Mucosa of descending colon (tissue), 3 donors: ENCODE measurements around the gene GAGE12D. TPM values are rescaled to one million over a fixed set of nuclear protein-coding genes. Genes with fewer than 3 reads are reported as not detected.
A peak's percentile ranks its signal among the peaks of the same experiment; 100 is the strongest.
"Not testable (repeated sequence)": the region's sequence is repeated elsewhere in the genome, so short reads cannot be mapped to it uniquely, and the experiment has no call there.

Experiments used
- ATAC-seq: fragments of 200-7000 bp; cut with Tn5 transposase; one replicate; pipeline ENCODE4 v1.9.1; 2020; ENCODE audit warnings: mild to moderate bottlenecking, moderate library complexity
- DNase-seq, 3 donors: peaks; one replicate each; pipeline ENCODE4 v3.0.0-alpha.2; 2020
- H3K36me3 ChIP-seq: fragments of 200-600 bp; one replicate; pipeline ENCODE4 v1.8.0; 2021; ENCODE audit warnings: low read depth, mild to moderate bottlenecking
- H3K4me1 ChIP-seq: fragments of 200-600 bp; one replicate; pipeline ENCODE4 v1.8.0; 2021; ENCODE audit warnings: low read depth, mild to moderate bottlenecking
- H3K4me3 ChIP-seq: fragments of 200-600 bp; one replicate; pipeline ENCODE4 v1.8.0; 2021; ENCODE audit warnings: mild to moderate bottlenecking
- H3K9me3 ChIP-seq: fragments of 200-600 bp; one replicate; pipeline ENCODE4 v1.8.0; 2021; ENCODE audit warnings: mild to moderate bottlenecking
- intact Hi-C, 2 donors: fragments of 100-400 bp; cut with DNase I in 1 of 2; cut with micrococcal nuclease in 1 of 2; formaldehyde crosslinking; loops; one replicate each; pipeline versions ENCODE4 v1.11.0 to v1.11.1; 2022; cut with DNase I, micrococcal nuclease
- long read RNA-seq, 2 donors: library from polyadenylated mRNA; unstranded; transcript quantifications; one replicate each; pipeline ENCODE4 v2.0.0, GENCODE V29; 2019 to 2021
- total RNA-seq, 3 donors: library from RNA; stranded (reverse); fragmentation: NEBNext Ultra II Directional in 2 of 3; extraction: Animal tissue kit (Norgen Biotek cat#: 25700) in 2 of 3; gene quantifications; one replicate each; pipeline versions ENCODE4 v1.2.1 to v1.2.4, GENCODE V29; 2021 to 2023
- donor health status: DM: no; HTN: no; CAD: no; lungs with moderate emphysema.
- donor health status: DM: no; HTN: no; CAD: no.
- donor health status: DM: no; HTN: yes; CAD: no.

Gene GAGE12D, protein sequence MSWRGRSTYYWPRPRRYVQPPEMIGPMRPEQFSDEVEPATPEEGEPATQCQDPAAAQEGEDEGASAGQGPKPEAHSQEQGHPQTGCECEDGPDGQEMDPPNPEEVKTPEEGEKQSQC
- not detected for total RNA-seq
- long read RNA-seq, donor 1, result 0 reads
- long read RNA-seq, donor 2, result 0 reads

DNA sequence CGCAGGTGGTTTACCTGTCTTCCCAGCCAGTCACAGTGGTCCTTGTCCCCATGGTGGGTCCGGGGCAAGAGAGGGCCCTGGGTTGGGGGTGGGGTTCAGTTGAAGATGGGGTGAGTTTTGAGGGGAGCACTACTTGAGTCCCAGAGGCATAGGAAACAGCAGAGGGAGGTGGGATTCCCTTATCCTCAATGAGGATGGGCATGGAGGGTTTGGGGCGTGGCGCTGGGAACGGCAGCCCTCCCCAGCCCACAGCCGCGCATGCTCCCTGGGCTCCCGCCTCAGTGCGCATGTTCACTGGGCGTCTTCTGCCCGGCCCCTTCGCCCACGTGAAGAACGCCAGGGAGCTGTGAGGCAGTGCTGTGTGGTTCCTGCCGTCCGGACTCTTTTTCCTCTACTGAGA is at the start of gene GAGE12D:
Gene GAGE12D, plus strand, starts transcription at position 301 of the 400 bp plus-strand sequence. CDS start 1,155 bp downstream, outside the sequence.
- ATAC-seq, intact Hi-C loops, DNase-seq: not testable (repeated sequence)

DNA sequence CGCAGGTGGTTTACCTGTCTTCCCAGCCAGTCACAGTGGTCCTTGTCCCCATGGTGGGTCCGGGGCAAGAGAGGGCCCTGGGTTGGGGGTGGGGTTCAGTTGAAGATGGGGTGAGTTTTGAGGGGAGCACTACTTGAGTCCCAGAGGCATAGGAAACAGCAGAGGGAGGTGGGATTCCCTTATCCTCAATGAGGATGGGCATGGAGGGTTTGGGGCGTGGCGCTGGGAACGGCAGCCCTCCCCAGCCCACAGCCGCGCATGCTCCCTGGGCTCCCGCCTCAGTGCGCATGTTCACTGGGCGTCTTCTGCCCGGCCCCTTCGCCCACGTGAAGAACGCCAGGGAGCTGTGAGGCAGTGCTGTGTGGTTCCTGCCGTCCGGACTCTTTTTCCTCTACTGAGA is 9.7 kb upstream of the GAGE12D start, which contains the start of gene GAGE12C:
Gene GAGE12C, plus strand, starts transcription at position 301 of the 400 bp plus-strand sequence. CDS start 1,155 bp downstream, outside the sequence.
- DNase-seq, H3K9me3 ChIP-seq, intact Hi-C loops, ATAC-seq, H3K4me1 ChIP-seq, H3K36me3 ChIP-seq, H3K4me3 ChIP-seq: not testable (repeated sequence)

More for the DNA sequence above, at the start of gene GAGE12D:
- H3K4me1 ChIP-seq, H3K9me3 ChIP-seq, H3K36me3 ChIP-seq, H3K4me3 ChIP-seq: not testable (repeated sequence)

DNA sequence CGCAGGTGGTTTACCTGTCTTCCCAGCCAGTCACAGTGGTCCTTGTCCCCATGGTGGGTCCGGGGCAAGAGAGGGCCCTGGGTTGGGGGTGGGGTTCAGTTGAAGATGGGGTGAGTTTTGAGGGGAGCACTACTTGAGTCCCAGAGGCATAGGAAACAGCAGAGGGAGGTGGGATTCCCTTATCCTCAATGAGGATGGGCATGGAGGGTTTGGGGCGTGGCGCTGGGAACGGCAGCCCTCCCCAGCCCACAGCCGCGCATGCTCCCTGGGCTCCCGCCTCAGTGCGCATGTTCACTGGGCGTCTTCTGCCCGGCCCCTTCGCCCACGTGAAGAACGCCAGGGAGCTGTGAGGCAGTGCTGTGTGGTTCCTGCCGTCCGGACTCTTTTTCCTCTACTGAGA is 9.5 kb downstream of the GAGE12D start, which contains the start of gene GAGE12E:
Gene GAGE12E, plus strand, starts transcription at position 301 of the 400 bp plus-strand sequence. CDS start 1,155 bp downstream, outside the sequence.
- intact Hi-C loops, H3K4me3 ChIP-seq, DNase-seq, ATAC-seq, H3K36me3 ChIP-seq, H3K9me3 ChIP-seq, H3K4me1 ChIP-seq: not testable (repeated sequence)

DNA sequence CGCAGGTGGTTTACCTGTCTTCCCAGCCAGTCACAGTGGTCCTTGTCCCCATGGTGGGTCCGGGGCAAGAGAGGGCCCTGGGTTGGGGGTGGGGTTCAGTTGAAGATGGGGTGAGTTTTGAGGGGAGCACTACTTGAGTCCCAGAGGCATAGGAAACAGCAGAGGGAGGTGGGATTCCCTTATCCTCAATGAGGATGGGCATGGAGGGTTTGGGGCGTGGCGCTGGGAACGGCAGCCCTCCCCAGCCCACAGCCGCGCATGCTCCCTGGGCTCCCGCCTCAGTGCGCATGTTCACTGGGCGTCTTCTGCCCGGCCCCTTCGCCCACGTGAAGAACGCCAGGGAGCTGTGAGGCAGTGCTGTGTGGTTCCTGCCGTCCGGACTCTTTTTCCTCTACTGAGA is 19.0 kb downstream of the GAGE12D start, which contains the start of gene GAGE12F:
Gene GAGE12F, plus strand, starts transcription at position 301 of the 400 bp plus-strand sequence. CDS start 1,155 bp downstream, outside the sequence.
- H3K4me1 ChIP-seq, H3K9me3 ChIP-seq, intact Hi-C loops, H3K4me3 ChIP-seq, H3K36me3 ChIP-seq, DNase-seq, ATAC-seq: not testable (repeated sequence)

DNA sequence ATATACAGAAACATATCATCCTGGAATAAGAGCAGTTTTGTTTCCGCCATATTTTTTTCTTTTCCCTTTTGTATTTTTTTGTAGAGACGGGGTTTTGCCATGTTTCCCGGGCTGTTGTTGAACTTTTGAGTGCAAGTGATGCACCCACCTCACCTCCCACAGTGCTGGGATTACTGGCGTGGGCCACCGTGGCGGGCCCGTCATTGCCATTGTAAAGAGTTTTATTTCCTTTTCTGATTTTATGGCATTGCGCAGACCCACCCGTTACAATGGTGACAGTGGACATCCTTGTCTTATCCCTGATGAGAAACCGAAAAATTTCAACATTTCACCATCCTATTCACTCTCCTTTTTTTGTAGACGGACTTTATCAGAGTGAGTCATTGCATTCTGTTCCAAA is 27.2 kb downstream of the GAGE12D start:
- H3K9me3 ChIP-seq, H3K4me3 ChIP-seq, H3K36me3 ChIP-seq, intact Hi-C loops, H3K4me1 ChIP-seq, ATAC-seq: not testable (repeated sequence)
- peak in 1 of 3 donors; percentile 8 for DNase-seq

DNA sequence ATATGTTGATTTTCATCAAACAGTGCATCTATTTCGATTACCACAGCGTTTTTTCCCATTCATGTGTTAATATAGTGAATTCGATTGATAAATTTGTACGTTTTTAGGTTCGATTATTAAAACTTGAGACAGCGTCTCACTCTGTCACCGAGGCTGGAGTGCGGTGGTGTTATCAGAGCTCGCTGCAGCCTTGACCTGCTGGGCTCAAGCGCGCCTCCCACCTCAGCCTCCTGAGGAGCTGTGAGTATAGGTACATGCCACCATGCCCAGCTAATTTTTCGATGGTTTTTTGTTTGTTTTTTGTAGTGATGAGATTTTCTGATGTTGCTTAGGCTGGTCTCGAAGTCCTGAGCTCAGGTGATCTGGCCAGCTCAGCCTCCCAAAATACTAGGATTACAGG is 27.6 kb downstream of the GAGE12D start:
- H3K4me1 ChIP-seq, H3K9me3 ChIP-seq, intact Hi-C loops, ATAC-seq, H3K36me3 ChIP-seq, H3K4me3 ChIP-seq: not testable (repeated sequence)
- DNase-seq, result peak in 1 of 3 donors; percentile 18

DNA sequence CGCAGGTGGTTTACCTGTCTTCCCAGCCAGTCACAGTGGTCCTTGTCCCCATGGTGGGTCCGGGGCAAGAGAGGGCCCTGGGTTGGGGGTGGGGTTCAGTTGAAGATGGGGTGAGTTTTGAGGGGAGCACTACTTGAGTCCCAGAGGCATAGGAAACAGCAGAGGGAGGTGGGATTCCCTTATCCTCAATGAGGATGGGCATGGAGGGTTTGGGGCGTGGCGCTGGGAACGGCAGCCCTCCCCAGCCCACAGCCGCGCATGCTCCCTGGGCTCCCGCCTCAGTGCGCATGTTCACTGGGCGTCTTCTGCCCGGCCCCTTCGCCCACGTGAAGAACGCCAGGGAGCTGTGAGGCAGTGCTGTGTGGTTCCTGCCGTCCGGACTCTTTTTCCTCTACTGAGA is 28.6 kb downstream of the GAGE12D start, which contains the start of gene GAGE12G:
Gene GAGE12G, plus strand, starts transcription at position 301 of the 400 bp plus-strand sequence. CDS start 1,155 bp downstream, outside the sequence.
- H3K4me3 ChIP-seq, ATAC-seq, H3K36me3 ChIP-seq, intact Hi-C loops, DNase-seq, H3K9me3 ChIP-seq, H3K4me1 ChIP-seq: not testable (repeated sequence)

DNA sequence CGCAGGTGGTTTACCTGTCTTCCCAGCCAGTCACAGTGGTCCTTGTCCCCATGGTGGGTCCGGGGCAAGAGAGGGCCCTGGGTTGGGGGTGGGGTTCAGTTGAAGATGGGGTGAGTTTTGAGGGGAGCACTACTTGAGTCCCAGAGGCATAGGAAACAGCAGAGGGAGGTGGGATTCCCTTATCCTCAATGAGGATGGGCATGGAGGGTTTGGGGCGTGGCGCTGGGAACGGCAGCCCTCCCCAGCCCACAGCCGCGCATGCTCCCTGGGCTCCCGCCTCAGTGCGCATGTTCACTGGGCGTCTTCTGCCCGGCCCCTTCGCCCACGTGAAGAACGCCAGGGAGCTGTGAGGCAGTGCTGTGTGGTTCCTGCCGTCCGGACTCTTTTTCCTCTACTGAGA is 38.1 kb downstream of the GAGE12D start, which contains the start of gene GAGE12H:
Gene GAGE12H, plus strand, starts transcription at position 301 of the 400 bp plus-strand sequence. CDS start 1,155 bp downstream, outside the sequence.
- H3K4me3 ChIP-seq, H3K4me1 ChIP-seq, intact Hi-C loops, DNase-seq, H3K36me3 ChIP-seq, ATAC-seq, H3K9me3 ChIP-seq: not testable (repeated sequence)

DNA sequence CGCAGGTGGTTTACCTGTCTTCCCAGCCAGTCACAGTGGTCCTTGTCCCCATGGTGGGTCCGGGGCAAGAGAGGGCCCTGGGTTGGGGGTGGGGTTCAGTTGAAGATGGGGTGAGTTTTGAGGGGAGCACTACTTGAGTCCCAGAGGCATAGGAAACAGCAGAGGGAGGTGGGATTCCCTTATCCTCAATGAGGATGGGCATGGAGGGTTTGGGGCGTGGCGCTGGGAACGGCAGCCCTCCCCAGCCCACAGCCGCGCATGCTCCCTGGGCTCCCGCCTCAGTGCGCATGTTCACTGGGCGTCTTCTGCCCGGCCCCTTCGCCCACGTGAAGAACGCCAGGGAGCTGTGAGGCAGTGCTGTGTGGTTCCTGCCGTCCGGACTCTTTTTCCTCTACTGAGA is 47.7 kb downstream of the GAGE12D start, which contains the start of gene GAGE2A:
Gene GAGE2A, plus strand, starts transcription at position 301 of the 400 bp plus-strand sequence. CDS start 1,155 bp downstream, outside the sequence.
- H3K9me3 ChIP-seq, ATAC-seq, H3K36me3 ChIP-seq, intact Hi-C loops, H3K4me3 ChIP-seq, DNase-seq, H3K4me1 ChIP-seq: not testable (repeated sequence)

DNA sequence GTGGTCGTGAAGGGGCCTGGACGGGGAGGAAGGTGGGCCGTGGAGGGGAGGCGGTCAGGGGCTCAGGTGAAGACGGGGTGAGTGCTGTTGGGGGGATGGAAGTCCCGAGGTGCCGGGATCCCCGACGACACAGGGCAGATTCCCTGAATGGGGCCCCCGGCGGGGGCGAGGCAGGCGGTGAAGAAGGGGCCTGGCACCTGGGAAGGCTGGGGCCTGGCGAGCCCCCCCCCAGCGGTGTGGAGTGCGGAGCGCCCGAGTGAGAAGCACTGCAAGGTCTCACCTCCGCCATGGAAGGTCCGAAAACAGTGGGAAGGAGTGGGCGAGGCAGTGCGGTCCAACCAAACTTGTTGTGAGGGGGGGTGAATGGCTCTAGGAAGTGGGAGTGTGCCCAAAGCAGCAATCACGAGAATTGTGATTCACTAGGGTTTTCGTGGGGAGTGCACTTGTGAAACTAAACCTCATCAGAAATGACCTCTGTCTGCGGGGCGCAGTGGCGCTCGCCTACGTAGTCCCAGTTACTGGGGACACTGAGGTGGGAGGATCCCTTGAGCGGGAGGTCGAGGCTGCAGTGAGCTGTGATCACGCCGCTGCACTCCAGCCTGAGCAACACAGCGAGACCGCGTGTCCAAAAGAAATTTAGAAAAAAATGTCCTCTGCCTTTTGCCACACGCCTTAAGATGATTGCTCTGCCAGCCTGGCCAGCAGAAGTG is 48.4 kb downstream of the GAGE12D start:
- intact Hi-C loops, H3K4me1 ChIP-seq, H3K4me3 ChIP-seq, H3K36me3 ChIP-seq, H3K9me3 ChIP-seq, ATAC-seq: not testable (repeated sequence)
- peak in 2 of 3 donors; percentile 10 to 61 for DNase-seq

DNA sequence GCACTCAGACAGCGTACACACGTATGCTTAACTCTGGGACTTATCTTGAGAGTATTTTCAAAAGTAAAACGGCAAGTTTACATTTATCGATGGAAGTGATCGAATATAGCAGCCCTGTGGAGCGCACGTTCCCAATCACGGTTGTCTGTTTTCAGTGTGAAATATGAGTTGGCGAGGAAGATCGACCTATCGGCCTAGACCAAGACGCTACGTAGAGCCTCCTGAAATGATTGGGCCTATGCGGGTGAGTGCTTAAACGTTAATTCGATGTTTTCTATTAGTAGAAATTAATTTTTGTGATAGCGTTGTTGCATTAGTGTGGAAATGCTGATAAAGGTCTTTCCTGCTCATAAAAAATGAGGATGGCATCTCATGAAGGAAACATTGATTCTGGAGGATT is 49.0 kb downstream of the GAGE12D start:
- H3K4me1 ChIP-seq, H3K9me3 ChIP-seq, H3K36me3 ChIP-seq, H3K4me3 ChIP-seq, ATAC-seq, intact Hi-C loops, DNase-seq: not testable (repeated sequence)
